HepG2 (cell line): ENCODE data around the gene EPHA5. TPM values are rescaled to one million over a fixed set of nuclear protein-coding genes. Genes with fewer than 3 reads are reported as not detected.

ENCODE experiments used
- ATAC-seq: fragments of 200-7000 bp; cut with Tn5 transposase; 3 replicates; pipeline ENCODE4 v1.9.1; 2020; ENCODE audit warnings: mild to moderate bottlenecking, moderate library complexity
- BruUV-seq: library from RNA; stranded (reverse); fragments of 400-500 nt; replicated peaks from 2 replicates; lab custom pipeline; 2021; lab: Mats Ljungman, UMichigan
- CTCF ChIA-PET: fragments of 300-600 bp; formaldehyde crosslinking; extraction: SDS; loops from one replicate; lab custom pipeline; 2021; ENCODE audit warnings: low total read pairs, inconsistent platforms, low intra/inter-chr PET ratio; lab: Yijun Ruan, JAX
- POLR2A ChIA-PET: fragments of 350-600 bp; sonication (Branson Sonifier 250); formaldehyde crosslinking; loops from one replicate; lab custom pipeline; 2020; ENCODE audit warnings: antibody characterized with exemption, inconsistent platforms; lab: Yijun Ruan, JAX
- DNase-seq: peaks from one replicate; pipeline ENCODE4 v3.0.0-alpha.2; 2015; ENCODE audit warnings: low spot score
- FAIRE-seq: peaks from 3 replicates; lab custom pipeline; 2011; peaks lifted over from hg19 to GRCh38; lab: Jason Lieb, UNC
- H2AFZ ChIP-seq: one replicate; pipeline ENCODE4 v1.6.1; 2011; ENCODE audit warnings: low read length, inconsistent platforms
- H3K27ac ChIP-seq: fragments of 300-600 bp; 3 replicates; pipeline ENCODE4 v1.8.0; 2011; ENCODE audit warnings: mixed run types, mild to moderate bottlenecking, mixed read lengths, low read length, inconsistent platforms; ENCODE audit not compliant: insufficient read depth; ENCODE audit errors: extremely low read length
- H3K27me3 ChIP-seq, 2 experiments: fragments of 200-600 bp in 1 of 2; 2 replicates in 1 of 2; 3 replicates in 1 of 2; pipeline versions ENCODE4 v1.6.0 to v1.8.0; 2011; ENCODE audit warnings: low read length in 2 of 2, mild to moderate bottlenecking in 2 of 2, moderate library complexity in 2 of 2, inconsistent platforms in 1 of 2; ENCODE audit not compliant: insufficient read depth in 2 of 2, control insufficient read depth in 1 of 2
- H3K36me3 ChIP-seq, 2 experiments: fragments of 200-600 bp in 1 of 2; replicated peaks in 1 of 2; 2 replicates in 1 of 2; 3 replicates in 1 of 2; pipeline versions ENCODE4 v1.5.1 to v1.8.0; 2011; ENCODE audit warnings: low read length in 2 of 2, inconsistent platforms in 1 of 2; ENCODE audit not compliant: insufficient read depth in 2 of 2, control insufficient read depth in 1 of 2
- H3K4me1 ChIP-seq: 2 replicates; pipeline ENCODE4 v1.5.1; 2012; ENCODE audit warnings: low read length, inconsistent platforms; ENCODE audit not compliant: insufficient read depth
- H3K4me2 ChIP-seq: 2 replicates; pipeline ENCODE4 v1.6.0; 2011; ENCODE audit warnings: low read depth, low read length, inconsistent platforms
- H3K4me3 ChIP-seq, 3 experiments: fragments of 200-600 bp in 1 of 3; sonication (generic), shearing (Covaris generic) in 1 of 3; replicated peaks in 1 of 3; 2 replicates each; pipeline ENCODE4 v1.5.1; 2011 to 2016; ENCODE audit warnings: low read length in 3 of 3, inconsistent platforms in 2 of 3, low read depth in 2 of 3, mild to moderate bottlenecking in 2 of 3, control low read depth in 1 of 3, mixed read lengths in 1 of 3; ENCODE audit not compliant: insufficient read depth in 1 of 3
- H3K79me2 ChIP-seq: one replicate; pipeline ENCODE4 v1.6.1; 2011; ENCODE audit warnings: low read length, inconsistent platforms; ENCODE audit not compliant: insufficient read depth
- H3K9ac ChIP-seq: 2 replicates; pipeline ENCODE4 v1.6.0; 2011; ENCODE audit warnings: mild to moderate bottlenecking, low read depth, low read length, inconsistent platforms; ENCODE audit not compliant: insufficient read depth
- H3K9me3 ChIP-seq: 2 replicates; pipeline ENCODE4 v1.5.1; 2012; ENCODE audit warnings: mild to moderate bottlenecking, low read length
- H4K20me1 ChIP-seq: 2 replicates; pipeline ENCODE4 v1.6.0; 2011; ENCODE audit warnings: inconsistent platforms, mild to moderate bottlenecking, low read length, moderate library complexity; ENCODE audit not compliant: insufficient read depth
- CBX1 ChIP-seq: IDR thresholded peaks from one replicate; pipeline ENCODE4 v1.6.1; 2016; ENCODE audit warnings: antibody characterized with exemption, low read depth
- ETV5 ChIP-seq: IDR thresholded peaks from 2 replicates; pipeline ENCODE4 v1.6.1; 2018; ENCODE audit warnings: missing biosample characterization, missing genetic modification reagents, inconsistent platforms, borderline replicate concordance
- GFI1 ChIP-seq: sonication (generic); formaldehyde crosslinking; IDR thresholded peaks from 2 replicates; pipeline ENCODE4 v1.5.0; 2020; ENCODE audit warnings: missing genetic modification reagents, mild to moderate bottlenecking, borderline replicate concordance
- KDM3A ChIP-seq: IDR thresholded peaks from 2 replicates; pipeline ENCODE4 v1.6.1; 2018; ENCODE audit warnings: low read depth, missing compliant biosample characterization
- LCORL ChIP-seq, 2 experiments: fragments of 450-650 bp in 1 of 2; sonication (generic) in 1 of 2; formaldehyde crosslinking in 1 of 2; IDR thresholded peaks; 2 replicates each; pipeline versions ENCODE4 v1.5.0 to v1.6.1; 2017 to 2020; ENCODE audit warnings: antibody characterized with exemption in 1 of 2, missing genetic modification reagents in 1 of 2
- MATR3 ChIP-seq: sonication (generic); formaldehyde crosslinking; IDR thresholded peaks from 2 replicates; pipeline ENCODE4 v1.4.0; 2020; ENCODE audit warnings: missing genetic modification reagents
- MTF1 ChIP-seq: sonication (generic); formaldehyde crosslinking; IDR thresholded peaks from 2 replicates; pipeline ENCODE4 v1.5.0; 2020; ENCODE audit warnings: missing genetic modification reagents
- TCF12 ChIP-seq, 2 experiments: fragments of 450-650 bp in 1 of 2; sonication (generic) in 1 of 2; formaldehyde crosslinking in 1 of 2; IDR thresholded peaks; 2 replicates each; pipeline versions ENCODE4 v1.6.1 to v1.8.0; 2017 to 2022; ENCODE audit warnings: antibody characterized with exemption in 1 of 2, mild to moderate bottlenecking in 1 of 2, missing genetic modification reagents in 1 of 2, moderate library complexity in 1 of 2
- YEATS4 ChIP-seq: sonication (generic); formaldehyde crosslinking; IDR thresholded peaks from 2 replicates; pipeline ENCODE4 v1.4.0; 2020; ENCODE audit warnings: missing genetic modification reagents, borderline replicate concordance
- ZBTB7A ChIP-seq: sonication (generic); formaldehyde crosslinking; IDR thresholded peaks from 2 replicates; pipeline ENCODE4 v1.8.0; 2022; ENCODE audit warnings: mild to moderate bottlenecking, missing genetic modification reagents
- ZNF230 ChIP-seq: sonication (generic); formaldehyde crosslinking; IDR thresholded peaks from 2 replicates; pipeline ENCODE4 v1.4.0; 2020; ENCODE audit warnings: mild to moderate bottlenecking, missing genetic modification reagents
- ZNF451 ChIP-seq: sonication (generic); formaldehyde crosslinking; IDR thresholded peaks from 2 replicates; pipeline ENCODE4 v1.5.0; 2020; ENCODE audit warnings: mild to moderate bottlenecking, missing genetic modification reagents
- ZNF550 ChIP-seq: sonication (generic); formaldehyde crosslinking; IDR thresholded peaks from 2 replicates; pipeline ENCODE4 v1.4.0; 2020; ENCODE audit warnings: mild to moderate bottlenecking, missing genetic modification reagents, borderline replicate concordance
- ZNF598 ChIP-seq: sonication (generic); formaldehyde crosslinking; IDR thresholded peaks from 2 replicates; pipeline ENCODE4 v1.5.1; 2020; ENCODE audit warnings: mild to moderate bottlenecking, missing genetic modification reagents, borderline replicate concordance
- in situ Hi-C: cut with HindIII; loops from 2 replicates; pipeline ENCODE4 v1.10.0; 2017; ENCODE audit warnings: low pct_unique_long_range_greater_than_20kb; ENCODE audit not compliant: extremely low pct_ligation_motif_present
- intact Hi-C: fragments of 100-400 bp; cut with micrococcal nuclease; formaldehyde crosslinking; loops from one replicate; pipeline ENCODE4 v1.10.0; 2022; ENCODE audit not compliant: unreplicated experiment
- polyA plus RNA-seq, 8 experiments: library from polyadenylated mRNA; depleted of rRNA in 3 of 8; stranded (reverse) in 7 of 8; unstranded in 1 of 8; fragments of >200 nt; fragmentation: Illumina TruSeq in 4 of 8; extraction: Trizol in 4 of 8; gene quantifications; 2 replicates each; pipeline versions ENCODE4 v1.2.1 to v1.2.3, GENCODE V29; 2011 to 2016; ENCODE audit warnings: low read depth in 4 of 8, missing spikeins in 1 of 8, mixed read lengths in 1 of 8; ENCODE audit not compliant: insufficient read depth in 1 of 8
- total RNA-seq, 5 experiments: library from RNA; depleted of rRNA; stranded (reverse); fragments of >200 nt; fragmentation: Illumina TruSeq; extraction: Trizol; gene quantifications; 2 replicates each; pipeline ENCODE4 v1.2.3, GENCODE V29; 2016; ENCODE audit warnings: low read depth in 1 of 5
- TF ChIP-seq, protein P1 (sequence below): sonication (generic); formaldehyde crosslinking; IDR thresholded peaks from 2 replicates; pipeline ENCODE4 v1.4.0; 2020; ENCODE audit warnings: mild to moderate bottlenecking, missing genetic modification reagents, borderline replicate concordance
- TF ChIP-seq, protein P2 (sequence below): sonication (generic); formaldehyde crosslinking; conservative IDR thresholded peaks from 2 replicates; pipeline ENCODE4 v1.4.0; 2020; ENCODE audit warnings: missing genetic modification reagents
- TF ChIP-seq, protein P3 (sequence below): IDR thresholded peaks from 2 replicates; pipeline ENCODE4 v1.6.1; 2016
- TF ChIP-seq, protein P4 (sequence below): sonication (generic); formaldehyde crosslinking; IDR thresholded peaks from 2 replicates; pipeline ENCODE4 v1.5.0; 2020; ENCODE audit warnings: missing genetic modification reagents

EPHA5 gene
- total and polyA plus RNA-seq, 2 of the 13 experiments (the other 11 are each of a cell fraction or from before 2014, with no cell fraction given) = not detected

DNA sequence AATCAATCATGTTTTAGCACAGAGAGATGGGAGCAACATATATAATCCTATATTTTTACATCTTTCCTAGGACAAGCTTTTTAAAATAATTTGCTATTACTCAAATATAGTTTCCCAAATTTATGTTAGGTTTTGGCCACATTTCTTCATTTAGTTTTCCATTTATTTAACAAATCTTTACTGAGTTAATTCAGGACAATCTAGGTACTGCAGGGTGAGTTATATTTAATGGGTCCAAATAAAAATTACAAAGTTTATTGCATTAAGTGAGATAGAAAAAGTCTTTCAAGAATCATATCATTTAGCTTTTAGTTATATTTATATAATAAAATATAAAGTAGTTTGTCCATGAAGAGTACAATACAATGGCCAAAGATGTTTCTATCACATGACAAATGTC is 269.2 kb downstream of the EPHA5 start:
- H2AFZ ChIP-seq = no peak overlapping the region
- H3K4me1 ChIP-seq = no peaks in the 10 kb centered on the region
- no peak for FAIRE-seq
- H3K4me3 ChIP-seq = no peak overlapping the region
- no peak overlapping the region for H3K9ac ChIP-seq
- no peak overlapping the region for H3K4me2 ChIP-seq
- H3K27me3 ChIP-seq = no peaks in the 10 kb centered on the region
- TF ChIP-seq YEATS4 (no peak), ZBTB7A (CRISPR knock-in tag) (no peak), GFI1 (CRISPR knock-in tag) (no peak), ETV5 (CRISPR knock-in tag) (no peak), ZNF598 (CRISPR knock-in tag) (no peak), TCF12 (IDR thresholded peaks at IDR 0.05) (no peak), TCF12 (CRISPR knock-in tag; IDR thresholded peaks at IDR 0.05) (no peak), ZNF230 (CRISPR knock-in tag) (no peak), ZNF550 (CRISPR knock-in tag) (no peak), CBX1 (no peak), MTF1 (CRISPR knock-in tag) (no peak), LCORL (IDR thresholded peaks at IDR 0.05) (no peak), LCORL (CRISPR knock-in tag; IDR thresholded peaks at IDR 0.05) (no peak), ZNF451 (CRISPR knock-in tag) (no peak), KDM3A (CRISPR knock-in tag) (no peak), MATR3 (CRISPR knock-in tag) (no peak)
- TF ChIP-seq, protein P1, sequence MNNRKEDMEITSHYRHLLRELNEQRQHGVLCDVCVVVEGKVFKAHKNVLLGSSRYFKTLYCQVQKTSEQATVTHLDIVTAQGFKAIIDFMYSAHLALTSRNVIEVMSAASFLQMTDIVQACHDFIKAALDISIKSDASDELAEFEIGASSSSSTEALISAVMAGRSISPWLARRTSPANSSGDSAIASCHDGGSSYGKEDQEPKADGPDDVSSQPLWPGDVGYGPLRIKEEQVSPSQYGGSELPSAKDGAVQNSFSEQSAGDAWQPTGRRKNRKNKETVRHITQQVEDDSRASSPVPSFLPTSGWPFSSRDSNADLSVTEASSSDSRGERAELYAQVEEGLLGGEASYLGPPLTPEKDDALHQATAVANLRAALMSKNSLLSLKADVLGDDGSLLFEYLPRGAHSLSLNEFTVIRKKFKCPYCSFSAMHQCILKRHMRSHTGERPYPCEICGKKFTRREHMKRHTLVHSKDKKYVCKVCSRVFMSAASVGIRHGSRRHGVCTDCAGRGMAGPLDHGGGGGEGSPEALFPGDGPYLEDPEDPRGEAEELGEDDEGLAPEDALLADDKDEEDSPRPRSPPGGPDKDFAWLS (CRISPR knock-in tag) = no peak
- TF ChIP-seq, protein P2, sequence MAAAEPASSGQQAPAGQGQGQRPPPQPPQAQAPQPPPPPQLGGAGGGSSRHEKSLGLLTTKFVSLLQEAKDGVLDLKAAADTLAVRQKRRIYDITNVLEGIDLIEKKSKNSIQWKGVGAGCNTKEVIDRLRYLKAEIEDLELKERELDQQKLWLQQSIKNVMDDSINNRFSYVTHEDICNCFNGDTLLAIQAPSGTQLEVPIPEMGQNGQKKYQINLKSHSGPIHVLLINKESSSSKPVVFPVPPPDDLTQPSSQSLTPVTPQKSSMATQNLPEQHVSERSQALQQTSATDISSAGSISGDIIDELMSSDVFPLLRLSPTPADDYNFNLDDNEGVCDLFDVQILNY (CRISPR knock-in tag) = no peak
- TF ChIP-seq, protein P3, sequence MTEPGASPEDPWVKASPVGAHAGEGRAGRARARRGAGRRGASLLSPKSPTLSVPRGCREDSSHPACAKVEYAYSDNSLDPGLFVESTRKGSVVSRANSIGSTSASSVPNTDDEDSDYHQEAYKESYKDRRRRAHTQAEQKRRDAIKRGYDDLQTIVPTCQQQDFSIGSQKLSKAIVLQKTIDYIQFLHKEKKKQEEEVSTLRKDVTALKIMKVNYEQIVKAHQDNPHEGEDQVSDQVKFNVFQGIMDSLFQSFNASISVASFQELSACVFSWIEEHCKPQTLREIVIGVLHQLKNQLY (CRISPR knock-in tag) = no peak
- TF ChIP-seq, protein P4, sequence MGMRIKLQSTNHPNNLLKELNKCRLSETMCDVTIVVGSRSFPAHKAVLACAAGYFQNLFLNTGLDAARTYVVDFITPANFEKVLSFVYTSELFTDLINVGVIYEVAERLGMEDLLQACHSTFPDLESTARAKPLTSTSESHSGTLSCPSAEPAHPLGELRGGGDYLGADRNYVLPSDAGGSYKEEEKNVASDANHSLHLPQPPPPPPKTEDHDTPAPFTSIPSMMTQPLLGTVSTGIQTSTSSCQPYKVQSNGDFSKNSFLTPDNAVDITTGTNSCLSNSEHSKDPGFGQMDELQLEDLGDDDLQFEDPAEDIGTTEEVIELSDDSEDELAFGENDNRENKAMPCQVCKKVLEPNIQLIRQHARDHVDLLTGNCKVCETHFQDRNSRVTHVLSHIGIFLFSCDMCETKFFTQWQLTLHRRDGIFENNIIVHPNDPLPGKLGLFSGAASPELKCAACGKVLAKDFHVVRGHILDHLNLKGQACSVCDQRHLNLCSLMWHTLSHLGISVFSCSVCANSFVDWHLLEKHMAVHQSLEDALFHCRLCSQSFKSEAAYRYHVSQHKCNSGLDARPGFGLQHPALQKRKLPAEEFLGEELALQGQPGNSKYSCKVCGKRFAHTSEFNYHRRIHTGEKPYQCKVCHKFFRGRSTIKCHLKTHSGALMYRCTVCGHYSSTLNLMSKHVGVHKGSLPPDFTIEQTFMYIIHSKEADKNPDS (CRISPR knock-in tag) = no peak
- TF ChIP-seq, all 625 proteins: peak for 0
- Histone ChIP-seq H3K9me3 (no peaks in the 10 kb centered on the region), H4K20me1 (no peaks in the 10 kb centered on the region), H3K27ac (no peak overlapping the region), H3K36me3 (no peaks in the 10 kb centered on the region), H3K79me2 (no peaks in the 10 kb centered on the region)
- DNase-seq (no peak), ATAC-seq (no peak)
- ChIA-PET POLR2A (no interaction called here), CTCF (no interaction called here)
- BruUV-seq = no TSS peak
- in situ Hi-C loops = no loop called here
- intact Hi-C loops = no loop called here
